Measurements from ENCODE around the gene WNT5A.
A peak's percentile ranks its signal among the peaks of the same experiment; 100 is the strongest.

Gene WNT5A

GRCh38 chr3:55505102-55505501 lies 18.0 kb upstream of the WNT5A start:
- peak in 1 of 2 donors; percentile 22 for DNase-seq

DNA sequence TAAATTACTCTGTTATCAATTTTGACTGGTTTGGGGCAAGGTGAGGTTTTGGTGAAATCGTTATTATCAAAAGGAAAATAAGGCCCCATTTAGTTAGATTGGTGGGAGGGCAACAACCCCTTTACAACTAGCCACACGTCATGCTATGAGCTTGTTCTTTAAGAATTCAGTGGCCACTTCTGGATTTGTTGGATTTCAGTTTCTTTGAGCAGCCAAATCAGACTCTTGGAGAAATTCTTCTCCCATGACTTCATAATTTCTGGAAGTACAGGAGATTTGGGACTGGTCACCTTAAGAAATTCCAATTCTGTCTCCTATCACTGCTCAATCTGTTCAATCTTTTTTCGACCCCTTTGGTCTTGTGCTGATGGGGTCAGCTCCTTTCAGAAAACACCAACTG lies 14.8 kb upstream of the WNT5A start:
- DNase-seq = no peak

- DNase-seq = no peak
Measured at GRCh38 chr3:55500555-55501330, 13.6 kb upstream of the WNT5A start.

GRCh38 chr3:55498520-55498919 lies 11.4 kb upstream of the WNT5A start:
- DNase-seq = no peak

- no peak for DNase-seq
Measured at GRCh38 chr3:55497250-55497649, 10.1 kb upstream of the WNT5A start.

- DNase-seq = no peak
Measured at GRCh38 chr3:55494976-55495375, 7.9 kb upstream of the WNT5A start.

- DNase-seq = no peak
Measured at GRCh38 chr3:55492976-55493375, 5.9 kb upstream of the WNT5A start.

DNA sequence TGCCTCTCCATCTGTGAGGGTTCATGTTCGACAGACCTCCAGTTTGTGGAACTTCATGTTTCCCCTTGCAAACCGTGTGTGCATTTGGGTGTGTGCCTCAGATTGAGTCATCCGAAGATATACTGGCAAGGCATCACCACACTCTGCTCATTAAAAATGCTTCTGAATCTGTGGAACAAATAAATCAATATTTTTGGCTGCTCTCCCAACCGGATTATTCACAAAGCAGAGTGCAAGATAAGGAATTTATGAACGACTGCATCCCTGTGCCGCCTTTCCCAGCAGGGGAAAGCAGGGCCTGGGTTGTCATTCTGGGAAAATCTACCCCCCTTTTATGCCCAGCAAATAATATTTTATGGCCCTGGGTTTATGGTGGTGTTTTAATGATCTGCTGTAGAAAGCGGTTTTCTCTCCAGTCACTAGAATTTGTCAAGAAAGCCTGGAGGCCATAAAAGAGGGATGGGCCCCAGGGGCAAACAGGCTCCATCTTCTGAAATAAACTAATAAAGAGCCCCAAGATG lies 4.2 kb upstream of the WNT5A start:
- DNase-seq = no peak

DNA sequence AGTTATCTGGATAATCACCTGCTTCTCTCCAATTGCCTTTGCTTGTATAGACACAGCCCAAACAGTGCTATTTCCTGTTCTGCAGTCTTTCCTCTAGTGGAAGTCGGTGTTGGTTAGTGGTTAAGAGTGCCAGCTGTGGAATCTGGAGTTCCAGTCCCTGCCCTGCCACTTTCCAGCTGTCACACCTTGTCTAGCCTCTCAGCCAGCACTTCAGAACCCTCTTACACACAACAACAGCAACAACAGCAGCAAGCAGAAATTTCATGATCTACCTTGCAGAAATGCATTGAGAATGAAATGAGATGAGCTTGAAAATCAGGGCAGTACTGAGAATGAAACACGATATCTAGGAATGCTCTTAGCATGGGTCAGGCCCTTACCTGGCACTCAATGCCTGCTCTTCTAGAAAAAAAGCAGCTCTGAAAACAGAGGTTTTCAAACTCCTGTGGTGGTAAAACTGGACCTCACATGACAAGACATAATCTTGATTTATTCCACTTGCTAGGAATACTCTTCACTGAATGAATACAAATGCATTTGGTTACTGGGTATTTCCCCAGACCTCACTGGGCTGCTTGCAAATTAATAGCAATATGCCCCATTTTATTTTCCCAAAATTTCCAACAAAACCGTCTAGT lies 3.3 kb upstream of the WNT5A start:
- no peak for DNase-seq

DNA sequence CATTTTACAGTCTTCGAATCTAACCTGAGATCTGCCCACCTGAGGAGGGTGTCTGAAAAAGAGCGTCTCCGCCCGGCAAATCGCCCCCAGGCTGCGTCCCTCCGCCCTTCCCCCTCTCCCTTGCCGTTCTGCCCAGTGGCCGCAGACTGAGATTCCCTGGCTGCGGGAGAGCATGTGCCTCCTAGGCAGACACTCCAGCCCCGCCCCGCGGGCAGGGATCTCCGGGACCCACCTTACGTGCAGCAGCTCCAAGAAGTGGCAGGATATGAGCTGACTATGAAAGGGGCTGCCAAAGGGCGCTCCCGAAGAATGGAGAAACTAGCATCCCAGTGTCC lies 2.7 kb upstream of the WNT5A start:
- no peak for DNase-seq

DNA sequence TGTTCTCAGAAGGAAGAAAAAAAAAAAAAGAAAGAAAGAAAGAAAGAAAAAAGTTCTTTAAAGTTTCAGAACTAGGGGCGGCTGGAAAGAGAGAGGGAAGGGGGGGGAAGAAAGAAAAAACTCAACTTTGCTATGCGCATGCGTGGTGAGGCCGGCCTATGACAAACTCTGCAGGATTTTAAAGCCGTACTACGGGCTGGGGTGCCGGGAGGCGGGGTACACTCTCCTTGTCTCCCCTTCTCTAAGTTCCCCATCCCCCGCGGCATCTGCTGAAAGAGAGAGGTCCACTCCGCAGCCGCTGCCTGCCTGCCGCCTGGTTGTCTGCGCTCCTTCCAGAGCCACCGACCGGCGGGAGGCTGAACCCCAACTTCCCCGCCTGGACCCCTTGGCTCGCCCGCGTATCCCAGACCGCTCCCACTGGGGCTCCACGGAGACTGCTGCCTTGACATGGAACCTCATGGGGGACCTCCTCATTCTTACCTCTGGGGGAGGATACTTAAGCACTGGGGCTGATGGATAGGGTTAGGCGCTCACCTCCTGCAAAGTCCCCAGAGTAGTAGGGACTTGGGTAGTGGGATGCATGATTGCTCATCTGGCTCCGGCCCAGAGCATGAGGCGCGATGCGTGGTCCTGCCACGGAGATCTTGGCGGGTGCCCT lies 1.4 kb upstream of the WNT5A start:
- peak; percentile 22 to 26 for DNase-seq

GRCh38 chr3:55487381-55488241 lies 505 bp upstream of the WNT5A start:
- DNase-seq = peak in 1 of 2 donors; percentile 18

DNA sequence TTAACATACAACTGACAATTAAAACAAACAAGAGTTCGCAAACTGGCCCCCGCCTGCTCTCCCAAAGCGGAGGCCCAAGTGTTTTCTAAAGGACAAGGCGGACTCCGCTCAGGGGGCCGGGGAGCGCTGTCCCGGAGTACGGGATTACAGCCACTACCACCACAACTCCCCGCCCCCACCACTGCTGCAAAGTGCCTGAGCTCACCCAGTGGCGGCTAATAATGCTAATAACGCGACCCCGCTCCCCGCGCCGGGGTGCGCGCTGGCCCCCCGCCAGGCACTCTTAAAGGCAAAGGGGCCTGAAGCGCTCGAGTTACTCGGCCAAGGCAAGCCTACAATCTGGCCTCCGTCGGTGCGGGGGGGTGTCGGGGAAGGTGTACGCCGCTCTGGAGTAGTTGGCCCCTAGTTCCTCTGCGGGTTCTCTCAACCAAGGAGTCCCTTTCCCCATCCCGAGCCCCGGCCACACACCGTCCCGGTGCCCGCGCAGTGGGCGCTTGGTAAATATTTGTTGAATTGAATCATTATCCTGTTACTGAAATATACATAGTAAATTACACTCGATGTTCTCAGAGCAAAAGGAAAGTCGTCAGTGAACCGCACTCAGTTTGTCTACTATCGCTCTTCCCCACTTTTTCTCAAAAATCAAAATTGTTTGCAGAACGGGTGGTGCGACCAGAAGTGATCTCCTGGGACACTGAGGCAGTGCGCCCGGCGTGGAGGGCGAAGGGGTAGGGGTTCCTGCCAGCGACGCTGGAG lies 827 bp downstream of the WNT5A start:
- no peak for DNase-seq

DNA sequence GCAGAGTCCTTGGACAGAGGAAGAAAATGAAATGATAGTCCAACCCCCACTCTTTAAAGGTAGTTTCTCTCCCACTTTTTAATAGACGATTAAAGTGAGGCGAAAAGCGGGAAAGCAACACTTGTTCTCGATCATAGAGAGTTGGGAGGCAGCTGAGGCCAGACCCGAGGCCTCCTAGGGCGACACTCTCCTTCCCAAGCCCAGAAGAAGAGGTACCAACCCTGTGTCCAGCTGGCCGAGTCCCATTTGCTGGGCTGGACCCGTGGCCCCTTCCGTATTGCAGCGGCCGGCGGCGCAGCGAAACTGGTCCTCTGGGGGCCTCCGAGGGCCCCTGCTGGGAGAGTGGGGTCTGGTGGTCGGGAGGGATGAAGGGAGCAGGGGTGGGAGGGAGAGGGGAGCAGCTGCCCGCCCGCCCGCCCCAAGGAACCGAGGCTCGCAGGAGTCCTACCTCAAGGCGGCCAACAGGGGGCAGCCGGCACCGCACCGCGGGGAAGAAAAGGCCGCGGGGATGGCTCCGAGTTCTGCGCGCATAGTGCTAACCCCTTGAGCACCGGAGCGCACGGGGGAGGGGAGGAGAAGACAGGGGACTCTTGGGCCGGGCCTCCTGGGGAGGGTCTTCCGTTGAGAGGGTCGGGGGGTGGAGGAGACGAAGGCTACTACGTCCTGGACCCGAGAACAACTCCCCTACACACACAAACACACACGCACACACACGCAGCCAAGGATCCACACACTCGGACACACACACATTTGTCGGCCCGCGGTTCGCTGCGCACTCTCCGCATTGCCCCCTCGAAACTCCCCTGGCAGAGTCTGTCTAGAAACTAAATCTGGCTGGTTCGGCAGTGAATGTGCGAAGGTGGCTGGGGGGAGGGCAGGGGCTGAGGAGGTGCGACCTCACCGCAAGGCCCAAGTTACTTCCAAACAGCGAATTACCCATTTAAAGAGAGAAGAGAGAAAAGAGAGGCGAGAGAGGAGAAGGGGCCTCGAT lies 2.0 kb downstream of the WNT5A start:
- DNase-seq = peak; percentile 54 to 63

DNA sequence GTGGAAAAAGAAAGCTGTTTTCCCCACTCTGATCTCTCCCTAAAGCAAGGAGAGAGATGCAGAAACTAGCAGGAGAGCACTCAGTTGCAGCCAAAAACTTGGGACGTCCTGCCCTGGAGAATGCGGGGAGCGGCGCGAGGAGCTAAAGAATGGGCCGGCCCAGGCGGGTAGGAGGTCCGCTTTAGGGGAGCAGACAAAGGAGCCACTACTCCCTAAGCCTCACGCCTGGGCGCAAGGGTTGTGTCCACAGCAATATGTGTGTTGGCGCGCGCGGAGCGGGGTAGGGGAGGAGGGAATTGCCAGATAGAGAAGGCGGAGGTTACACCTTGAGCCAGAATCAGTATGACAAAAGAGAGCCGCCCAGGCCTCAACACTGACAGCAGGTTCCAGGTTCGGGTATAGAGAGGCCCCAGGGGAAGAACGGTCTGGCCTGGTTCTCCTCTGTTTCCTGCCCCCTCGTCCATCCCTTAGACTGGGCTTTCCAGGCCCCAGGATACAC lies 2.9 kb downstream of the WNT5A start:
- no peak for DNase-seq

GRCh38 chr3:55483196-55484095 lies 3.7 kb downstream of the WNT5A start:
- no peak for DNase-seq

DNA sequence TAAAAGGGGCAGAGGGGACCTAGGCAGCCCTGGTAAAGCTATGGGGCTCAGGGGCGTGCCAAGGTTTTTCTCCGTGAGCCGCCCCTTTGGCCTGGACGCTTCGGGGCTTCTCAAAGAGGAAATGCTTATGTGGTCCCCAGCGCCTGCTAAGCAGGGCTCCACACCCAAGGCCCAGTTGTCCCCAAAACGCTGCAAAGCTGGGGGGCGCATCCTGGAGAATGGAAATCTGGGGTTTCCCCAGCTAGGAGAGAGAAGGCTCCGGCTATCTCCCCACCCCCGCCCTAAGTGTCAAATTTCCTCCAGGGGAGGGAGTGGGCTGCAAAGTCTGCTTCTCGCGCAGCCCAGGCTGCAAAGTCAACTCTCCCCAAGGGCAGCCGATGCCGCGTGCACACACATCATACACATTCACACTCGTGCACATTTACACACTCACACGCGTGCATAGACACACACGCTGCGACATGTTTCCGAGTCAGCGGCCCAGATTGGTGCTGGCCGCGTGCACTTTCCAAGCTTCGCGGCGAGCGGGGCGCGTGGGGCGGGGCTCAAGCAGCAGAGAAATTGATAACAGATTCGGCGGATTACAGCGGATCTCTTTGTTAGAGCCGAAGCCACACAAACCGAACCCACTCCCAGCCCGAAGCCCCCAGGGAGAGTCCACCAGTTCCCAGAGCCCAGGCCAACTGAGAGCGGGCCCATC lies 4.5 kb downstream of the WNT5A start:
- DNase-seq = no peak

GRCh38 chr3:55481744-55482495 lies 5.2 kb downstream of the WNT5A start:
- no peak for DNase-seq

Measured in inflammatory macrophage (primary cell).